ENCODE results near the gene KIF20B.

- no peak for TF ChIP-seq CTCF (IDR thresholded peaks at IDR 0.05)
- no peak for TF ChIP-seq POLR2AphosphoS5 (IDR thresholded peaks at IDR 0.05)
Observed at GRCh38 chr10:89662596-89662995, 38.8 kb upstream of the KIF20B start.
